ENCODE measurements around the gene FXYD1.

Gene FXYD1

GRCh38 chr19:35162471-35163326, 24.1 kb downstream of the FXYD1 start:
- DNase-seq (ENCODE audit: low spot score): no peak

GRCh38 chr19:35164418-35164817, 25.8 kb downstream of the FXYD1 start:
- no peak for DNase-seq (ENCODE audit: low spot score)

DNA sequence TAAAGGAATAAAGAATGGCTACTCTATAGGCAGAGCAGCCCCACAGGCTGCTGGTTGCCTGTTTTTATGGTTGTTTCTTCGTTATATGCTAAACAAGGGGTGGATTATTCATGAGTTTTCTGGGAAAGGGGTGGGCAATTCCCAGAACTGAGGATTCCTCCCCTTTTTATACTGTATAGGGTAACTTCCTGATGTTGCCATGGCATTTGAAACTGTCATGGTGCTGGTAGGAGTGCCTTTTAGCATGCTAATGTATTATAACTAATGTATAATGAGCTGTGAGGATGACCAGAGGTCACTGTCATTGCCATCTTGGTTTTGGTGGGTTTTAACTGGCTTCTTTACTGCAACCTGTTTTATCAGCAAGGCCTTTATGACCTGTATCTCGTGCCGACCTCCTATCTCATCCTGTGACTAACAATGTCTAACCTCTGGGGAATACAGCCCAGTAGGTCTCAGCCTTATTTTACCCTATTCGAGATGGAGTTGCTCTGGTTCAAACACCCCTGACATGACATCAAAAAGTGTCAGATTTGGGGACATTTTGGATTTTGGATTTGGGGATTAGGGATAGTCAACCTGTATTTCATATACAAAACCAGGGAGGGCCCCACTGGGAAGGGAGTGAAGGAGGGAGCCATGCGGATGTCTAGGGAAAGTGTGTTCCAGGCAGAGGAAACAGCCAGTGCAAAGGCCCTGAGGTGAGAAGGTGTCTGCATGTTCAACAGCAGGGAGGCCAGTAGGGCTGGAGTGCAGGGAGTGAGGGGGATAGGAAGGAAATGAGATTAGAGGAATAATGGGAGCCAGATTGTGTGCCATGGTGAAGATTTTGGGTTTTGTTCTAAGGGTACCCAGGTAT, 26.8 kb downstream of the FXYD1 start:
- DNase-seq (ENCODE audit: low spot score): no peak

- DNase-seq (ENCODE audit: low spot score): no peak
Observed at GRCh38 chr19:35166100-35167063, 27.8 kb downstream of the FXYD1 start.

GRCh38 chr19:35167251-35168119, 28.9 kb downstream of the FXYD1 start:
- no peak for DNase-seq (ENCODE audit: low spot score)

DNA sequence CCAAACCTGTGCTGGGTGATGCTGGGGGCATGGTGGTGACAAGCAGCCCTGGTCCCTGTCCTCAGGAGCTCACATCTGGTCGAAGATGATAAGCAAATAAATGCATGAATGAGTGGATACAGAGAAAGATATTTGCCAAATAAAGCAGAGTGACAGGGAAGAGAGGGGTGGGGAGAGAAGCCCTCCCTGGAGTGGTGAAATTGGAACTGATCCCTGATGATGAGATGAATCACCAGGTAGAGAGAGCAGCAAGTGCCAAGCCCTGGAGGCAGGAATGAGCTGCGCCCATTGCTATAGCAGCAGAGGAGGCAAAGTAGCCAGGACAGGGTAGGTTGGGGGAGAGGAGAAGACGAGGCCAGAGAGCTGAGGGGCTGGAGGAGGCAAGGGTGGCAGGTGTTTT, 29.6 kb downstream of the FXYD1 start:
- no peak for DNase-seq (ENCODE audit: low spot score)

DNA sequence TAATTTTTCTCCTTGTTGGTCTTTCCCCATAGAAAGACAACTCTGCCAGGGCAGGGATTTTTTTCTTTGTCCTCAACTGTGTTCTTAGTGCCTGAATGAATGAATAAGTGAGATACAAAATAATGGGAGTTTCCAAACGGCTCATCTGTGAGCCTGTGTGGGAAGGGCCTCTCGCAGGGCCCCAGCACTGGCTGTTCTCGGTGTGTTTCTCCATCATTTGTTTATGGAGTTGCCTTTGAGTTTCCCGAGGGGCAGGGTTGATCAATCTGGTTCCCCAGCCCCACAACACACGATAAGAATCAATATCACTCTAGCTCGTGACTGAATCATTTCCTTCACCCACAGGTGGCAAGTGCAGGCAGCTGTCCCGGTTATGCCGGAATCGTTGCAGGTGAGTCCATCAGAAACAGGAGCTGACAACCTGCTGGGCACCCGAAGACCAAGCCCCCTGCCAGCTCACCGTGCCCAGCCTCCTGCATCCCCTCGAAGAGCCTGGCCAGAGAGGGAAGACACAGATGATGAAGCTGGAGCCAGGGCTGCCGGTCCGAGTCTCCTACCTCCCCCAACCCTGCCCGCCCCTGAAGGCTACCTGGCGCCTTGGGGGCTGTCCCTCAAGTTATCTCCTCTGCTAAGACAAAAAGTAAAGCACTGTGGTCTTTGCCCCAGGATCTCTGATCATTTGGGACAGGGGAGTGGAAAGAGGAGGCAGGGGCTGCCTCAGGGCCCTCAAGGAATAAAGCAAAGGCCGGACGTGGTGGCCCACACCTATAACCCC, 30.8 kb downstream of the FXYD1 start:
- DNase-seq (ENCODE audit: low spot score): no peak

GRCh38 chr19:35170359-35171061, 31.9 kb downstream of the FXYD1 start:
- no peak for DNase-seq (ENCODE audit: low spot score)

- DNase-seq (ENCODE audit: low spot score): no peak
Observed at GRCh38 chr19:35171730-35172129, 33.1 kb downstream of the FXYD1 start.

DNA sequence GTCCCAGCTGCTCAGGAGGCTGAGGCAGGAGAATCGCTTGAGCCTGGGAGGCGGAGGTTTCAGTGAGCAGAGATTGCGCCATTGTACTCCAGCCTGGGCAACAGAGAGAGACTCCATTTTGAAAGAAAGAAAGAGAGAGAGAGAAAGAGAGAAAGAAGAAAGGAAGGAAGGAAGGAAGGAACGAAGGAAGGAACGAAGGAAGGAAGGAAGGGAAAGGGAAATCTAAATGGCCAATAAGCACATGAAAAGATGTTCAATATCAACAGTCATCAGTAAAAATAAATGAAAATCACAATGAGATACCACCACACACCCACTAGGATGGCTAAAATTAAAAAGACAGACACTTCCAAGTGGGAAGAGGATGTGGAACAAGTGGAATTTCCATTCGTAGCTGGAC, 35.6 kb downstream of the FXYD1 start:
- no peak for DNase-seq (ENCODE audit: low spot score)

- no peak for DNase-seq (ENCODE audit: low spot score)
Observed at GRCh38 chr19:35176181-35176570, 37.6 kb downstream of the FXYD1 start.

- DNase-seq (ENCODE audit: low spot score): peak; percentile 25
Observed at GRCh38 chr19:35177377-35178274, 39.0 kb downstream of the FXYD1 start.

DNA sequence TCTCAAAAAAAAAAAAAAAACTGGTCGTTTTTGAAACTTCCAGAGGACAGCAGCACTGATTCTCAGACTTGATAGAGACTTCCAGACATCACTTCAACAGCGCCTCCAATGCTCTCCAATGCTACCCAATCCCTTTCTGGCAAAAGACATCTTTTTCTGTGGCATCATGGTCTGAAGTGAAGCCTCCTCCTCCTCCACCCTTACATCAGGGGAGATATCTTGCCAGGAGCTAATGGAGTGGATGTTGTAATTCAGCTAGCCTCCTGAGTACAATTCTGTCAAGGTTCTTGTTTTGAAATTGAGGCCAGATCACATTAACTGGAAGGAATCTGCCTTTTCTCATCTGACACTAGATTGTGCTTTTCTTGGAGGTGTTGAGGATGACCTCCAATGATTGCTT, 40.1 kb downstream of the FXYD1 start:
- no peak for DNase-seq (ENCODE audit: low spot score)

- DNase-seq (ENCODE audit: low spot score): no peak
Observed at GRCh38 chr19:35179830-35180229, 41.2 kb downstream of the FXYD1 start.

- DNase-seq (ENCODE audit: low spot score): no peak
Observed at GRCh38 chr19:35181387-35181786, 42.8 kb downstream of the FXYD1 start.

DNA sequence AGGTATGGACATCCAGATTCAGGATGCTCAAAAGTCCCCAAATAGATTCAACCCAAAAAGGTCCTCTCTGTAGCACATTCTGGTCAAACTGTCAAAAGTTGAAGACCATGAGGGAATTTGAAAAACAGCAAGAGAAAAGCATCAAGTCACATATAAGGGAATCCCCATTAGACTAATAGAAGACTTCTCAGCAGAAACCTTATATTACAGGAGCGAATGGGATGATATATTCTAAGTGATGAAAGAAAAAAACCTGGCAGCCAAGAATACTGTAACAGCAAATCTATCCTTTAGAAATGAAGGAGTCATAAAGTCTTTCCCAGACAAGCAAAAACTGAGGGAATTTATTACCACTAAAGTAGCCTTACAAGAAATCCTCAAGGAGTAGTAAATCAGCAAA, 45.6 kb downstream of the FXYD1 start:
- no peak for DNase-seq (ENCODE audit: low spot score)

- no peak for DNase-seq (ENCODE audit: low spot score)
Observed at GRCh38 chr19:35184884-35185283, 46.3 kb downstream of the FXYD1 start.
